ENCODE data around the gene ZNF777. TPM values are rescaled to one million over a fixed set of nuclear protein-coding genes. Genes with fewer than 3 reads are reported as not detected.

Gene ZNF777
- total and polyA plus RNA-seq, 2 experiments from 2014 or later, result 2.8 to 7.9 TPM

DNA sequence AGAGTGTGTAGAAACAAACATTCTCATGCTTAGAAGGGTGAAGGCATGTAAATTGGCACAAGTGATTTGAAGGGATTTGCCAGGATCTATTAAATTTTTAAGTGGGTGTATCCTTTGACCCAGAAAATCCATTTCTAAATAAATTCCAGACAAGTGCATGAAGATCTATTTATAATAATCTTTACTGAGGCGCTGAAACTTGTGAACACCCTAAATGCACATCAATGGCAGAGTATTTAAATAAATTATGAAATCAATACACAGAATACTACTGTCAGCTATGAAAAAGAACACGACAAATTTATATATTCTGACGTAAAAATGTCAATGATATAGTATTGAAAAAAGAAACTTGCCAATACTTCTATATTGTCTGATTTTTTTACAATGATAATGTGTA is 17.9 kb downstream of the ZNF777 start:
- H3K4me1 ChIP-seq (ENCODE audit: insufficient read depth), result no peaks in the 10 kb centered on the region
- H4K20me1 ChIP-seq (replicated peaks; ENCODE audit: insufficient read depth), result peaks cover 9% of the 10 kb centered on the region; the same call in 1 of the 2 replicates
- DNase-seq (ENCODE audit: low spot score) (no peak), ATAC-seq (no peak)
- H3K9me3 Mint-ChIP-seq, result no peaks in the 10 kb centered on the region
- no peaks in the 10 kb centered on the region for H3K27me3 Mint-ChIP-seq (ENCODE audit: insufficient read depth, low read depth, poor library complexity)
- H3K4me1 Mint-ChIP-seq, result no peaks in the 10 kb centered on the region
- H3K36me3 ChIP-seq (ENCODE audit: insufficient read depth), result no peaks in the 10 kb centered on the region
- no peak overlapping the region for H3K4me3 ChIP-seq
- peaks cover 12% of the 10 kb centered on the region; the same call in 2 of the 3 replicates for H3K36me3 Mint-ChIP-seq (ENCODE audit: low read depth)
- H3K79me2 ChIP-seq (replicated peaks; ENCODE audit: insufficient read depth), result no peaks in the 10 kb centered on the region
- no peak overlapping the region for H2AFZ ChIP-seq
- no peak overlapping the region for H3K4me3 Mint-ChIP-seq
- TF ChIP-seq EZH2 (IDR thresholded peaks at IDR 0.05; ENCODE audit: low read depth, unreplicated experiment) (no peak), ZNF331 (CRISPR knock-in tag; IDR thresholded peaks at IDR 0.05; ENCODE audit: low read depth) (no peak), CTCF (conservative IDR thresholded peaks at IDR 0.05; ENCODE audit: low read depth in 2 of 2) (no peak), EZH2phosphoT487 (IDR thresholded peaks at IDR 0.05; ENCODE audit: unreplicated experiment) (no peak), STAT1 (IDR thresholded peaks at IDR 0.05; ENCODE audit: unreplicated experiment) (no peak), ZNF462 (CRISPR knock-in tag; IDR thresholded peaks at IDR 0.05) (no peak), POLR2AphosphoS5 (IDR thresholded peaks at IDR 0.05; ENCODE audit: low read depth) (no peak), ZNF114 (CRISPR knock-in tag; IDR thresholded peaks at IDR 0.05) (no peak), JUNB (IDR thresholded peaks at IDR 0.05; ENCODE audit: unreplicated experiment) (no peak), CREB1 (CRISPR knock-in tag; IDR thresholded peaks at IDR 0.05; ENCODE audit: low read depth) (no peak), NANOG (IDR thresholded peaks at IDR 0.05; ENCODE audit: borderline replicate concordance) (no peak)
- TF ChIP-seq, protein P1, sequence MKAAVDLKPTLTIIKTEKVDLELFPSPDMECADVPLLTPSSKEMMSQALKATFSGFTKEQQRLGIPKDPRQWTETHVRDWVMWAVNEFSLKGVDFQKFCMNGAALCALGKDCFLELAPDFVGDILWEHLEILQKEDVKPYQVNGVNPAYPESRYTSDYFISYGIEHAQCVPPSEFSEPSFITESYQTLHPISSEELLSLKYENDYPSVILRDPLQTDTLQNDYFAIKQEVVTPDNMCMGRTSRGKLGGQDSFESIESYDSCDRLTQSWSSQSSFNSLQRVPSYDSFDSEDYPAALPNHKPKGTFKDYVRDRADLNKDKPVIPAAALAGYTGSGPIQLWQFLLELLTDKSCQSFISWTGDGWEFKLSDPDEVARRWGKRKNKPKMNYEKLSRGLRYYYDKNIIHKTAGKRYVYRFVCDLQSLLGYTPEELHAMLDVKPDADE (IDR thresholded peaks at IDR 0.05), result no peak
- TF ChIP-seq, protein P2, sequence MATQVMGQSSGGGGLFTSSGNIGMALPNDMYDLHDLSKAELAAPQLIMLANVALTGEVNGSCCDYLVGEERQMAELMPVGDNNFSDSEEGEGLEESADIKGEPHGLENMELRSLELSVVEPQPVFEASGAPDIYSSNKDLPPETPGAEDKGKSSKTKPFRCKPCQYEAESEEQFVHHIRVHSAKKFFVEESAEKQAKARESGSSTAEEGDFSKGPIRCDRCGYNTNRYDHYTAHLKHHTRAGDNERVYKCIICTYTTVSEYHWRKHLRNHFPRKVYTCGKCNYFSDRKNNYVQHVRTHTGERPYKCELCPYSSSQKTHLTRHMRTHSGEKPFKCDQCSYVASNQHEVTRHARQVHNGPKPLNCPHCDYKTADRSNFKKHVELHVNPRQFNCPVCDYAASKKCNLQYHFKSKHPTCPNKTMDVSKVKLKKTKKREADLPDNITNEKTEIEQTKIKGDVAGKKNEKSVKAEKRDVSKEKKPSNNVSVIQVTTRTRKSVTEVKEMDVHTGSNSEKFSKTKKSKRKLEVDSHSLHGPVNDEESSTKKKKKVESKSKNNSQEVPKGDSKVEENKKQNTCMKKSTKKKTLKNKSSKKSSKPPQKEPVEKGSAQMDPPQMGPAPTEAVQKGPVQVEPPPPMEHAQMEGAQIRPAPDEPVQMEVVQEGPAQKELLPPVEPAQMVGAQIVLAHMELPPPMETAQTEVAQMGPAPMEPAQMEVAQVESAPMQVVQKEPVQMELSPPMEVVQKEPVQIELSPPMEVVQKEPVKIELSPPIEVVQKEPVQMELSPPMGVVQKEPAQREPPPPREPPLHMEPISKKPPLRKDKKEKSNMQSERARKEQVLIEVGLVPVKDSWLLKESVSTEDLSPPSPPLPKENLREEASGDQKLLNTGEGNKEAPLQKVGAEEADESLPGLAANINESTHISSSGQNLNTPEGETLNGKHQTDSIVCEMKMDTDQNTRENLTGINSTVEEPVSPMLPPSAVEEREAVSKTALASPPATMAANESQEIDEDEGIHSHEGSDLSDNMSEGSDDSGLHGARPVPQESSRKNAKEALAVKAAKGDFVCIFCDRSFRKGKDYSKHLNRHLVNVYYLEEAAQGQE (IDR thresholded peaks at IDR 0.05; ENCODE audit: unreplicated experiment), result no peak
- no peak overlapping the region for H3K27ac Mint-ChIP-seq
- H3F3A ChIP-seq (replicated peaks; ENCODE audit: low read depth), result no peaks in the 10 kb centered on the region
- H3K27me3 ChIP-seq (ENCODE audit: insufficient read depth), result no peaks in the 10 kb centered on the region
- no peak overlapping the region for H3K27ac ChIP-seq (ENCODE audit: low read depth)
- H3K9me2 ChIP-seq (ENCODE audit: insufficient read depth), result no peaks in the 10 kb centered on the region
- H3K4me2 ChIP-seq, result no peak overlapping the region

Measured in GM23338 (cell line).